Prostate gland (tissue), 2 donors: Measurements from ENCODE around the gene ISG15.

Source experiments
- CTCF ChIP-seq, 4 experiments: fragments of 200-600 bp in 2 of 4; fragments of 450-650 bp in 2 of 4; sonication (generic) in 2 of 4; IDR thresholded peaks; 1 replicate in 3 of 4; 2 replicates in 1 of 4; pipeline ENCODE4 v1.5.1; 2016 to 2019; ENCODE audit warnings: antibody characterized with exemption in 4 of 4, mild to moderate bottlenecking in 2 of 4, moderate library complexity in 2 of 4
- POLR2A ChIP-seq: fragments of 450-650 bp; IDR thresholded peaks from one replicate; pipeline ENCODE4 v1.6.1; 2016; ENCODE audit warnings: antibody characterized with exemption, mild to moderate bottlenecking
- POLR2AphosphoS5 ChIP-seq: sonication (generic); formaldehyde crosslinking; IDR thresholded peaks from one replicate; pipeline ENCODE4 v1.6.1; 2017; ENCODE audit warnings: antibody characterized with exemption

GRCh38 chr1:1011396-1011949 lies 1.8 kb upstream of the ISG15 start:
- TF ChIP-seq CTCF (IDR thresholded peaks at IDR 0.05) (no peak), POLR2AphosphoS5 (no peak), POLR2A (no peak)
